ENCODE data around the gene PER3.
A peak's percentile ranks its signal among the peaks of the same experiment; 100 is the strongest.

Gene PER3

GRCh38 chr1:7770997-7771822, 12.9 kb upstream of the PER3 start, which contains the start of gene VAMP3:
VAMP3 (plus strand) TSS chr1:7771296; CDS start chr1:7771384, 88 bp downstream.
- peak; percentile 76 for DNase-seq (ENCODE audit: low read depth, low spot score)
- no peak for TF ChIP-seq CTCF (IDR thresholded peaks at IDR 0.05; ENCODE audit: low read depth, low read length)
- in situ Hi-C loops (cut with HindIII; ENCODE audit: low sequenced_read_pairs), result no loop called here
- peak within 1 kb of the TSS; percentile 84 for H3K4me3 ChIP-seq (ENCODE audit: low read depth, low read length)

- in situ Hi-C loops (cut with HindIII; ENCODE audit: low sequenced_read_pairs), result no loop called here
- no peak for DNase-seq (ENCODE audit: low read depth, low spot score)
- H3K4me3 ChIP-seq (ENCODE audit: low read depth, low read length), result peak overlapping the region; percentile 84
- no peak for TF ChIP-seq CTCF (IDR thresholded peaks at IDR 0.05; ENCODE audit: low read depth, low read length)
These were observed 12.2 kb upstream of the PER3 start for GRCh38 chr1:7771823-7772299.

- no peak for TF ChIP-seq CTCF (IDR thresholded peaks at IDR 0.05; ENCODE audit: low read depth, low read length)
- no peak for DNase-seq (ENCODE audit: low read depth, low spot score)
- in situ Hi-C loops (cut with HindIII; ENCODE audit: low sequenced_read_pairs), result no loop called here
- no peak overlapping the region for H3K4me3 ChIP-seq (ENCODE audit: low read depth, low read length)
These were observed 6.5 kb upstream of the PER3 start for GRCh38 chr1:7777591-7777990.

- no peak for TF ChIP-seq CTCF (IDR thresholded peaks at IDR 0.05; ENCODE audit: low read depth, low read length)
- no peak overlapping the region for H3K4me3 ChIP-seq (ENCODE audit: low read depth, low read length)
- in situ Hi-C loops (cut with HindIII; ENCODE audit: low sequenced_read_pairs), result no loop called here
- no peak for DNase-seq (ENCODE audit: low read depth, low spot score)
These were observed 5.9 kb upstream of the PER3 start for GRCh38 chr1:7778133-7778628.

- no peak overlapping the region for H3K4me3 ChIP-seq (ENCODE audit: low read depth, low read length)
- in situ Hi-C loops (cut with HindIII; ENCODE audit: low sequenced_read_pairs), result no loop called here
- no peak for TF ChIP-seq CTCF (IDR thresholded peaks at IDR 0.05; ENCODE audit: low read depth, low read length)
- DNase-seq (ENCODE audit: low read depth, low spot score), result no peak
These were observed 3.1 kb upstream of the PER3 start for GRCh38 chr1:7780976-7781375.

GRCh38 chr1:7781501-7781900, 2.6 kb upstream of the PER3 start:
- in situ Hi-C loops (cut with HindIII; ENCODE audit: low sequenced_read_pairs), result no loop called here
- DNase-seq (ENCODE audit: low read depth, low spot score), result no peak
- TF ChIP-seq CTCF (IDR thresholded peaks at IDR 0.05; ENCODE audit: low read depth, low read length), result no peak

More at GRCh38 chr1:7781501-7781900, 2.6 kb upstream of the PER3 start:
- H3K4me3 ChIP-seq (ENCODE audit: low read depth, low read length), result no peak overlapping the region
